GM12865 (cell line): ENCODE measurements around the gene PAEP.
"Not testable (repeated sequence)": the region's sequence is repeated elsewhere in the genome, so short reads cannot be mapped to it uniquely, and the experiment has no call there.

ENCODE experiments used
- DNase-seq: peaks from one replicate; pipeline ENCODE4 v3.0.0; 2010; ENCODE audit warnings: low read depth
- H3K4me3 ChIP-seq: 2 replicates; pipeline ENCODE4 v1.5.1; 2011; ENCODE audit warnings: mild to moderate bottlenecking, low read depth, low read length, control low read depth
- TF ChIP-seq, protein P1 (sequence below): IDR thresholded peaks from 2 replicates; pipeline ENCODE4 v1.5.1; 2011; ENCODE audit warnings: low read length, control low read depth, low read depth, inconsistent platforms; ENCODE audit not compliant: insufficient read depth; ENCODE audit errors: missing control alignments

Gene PAEP

GRCh38 chr9:135536216-135536615 lies 25.3 kb upstream of the PAEP start:
- TF ChIP-seq, protein P1, sequence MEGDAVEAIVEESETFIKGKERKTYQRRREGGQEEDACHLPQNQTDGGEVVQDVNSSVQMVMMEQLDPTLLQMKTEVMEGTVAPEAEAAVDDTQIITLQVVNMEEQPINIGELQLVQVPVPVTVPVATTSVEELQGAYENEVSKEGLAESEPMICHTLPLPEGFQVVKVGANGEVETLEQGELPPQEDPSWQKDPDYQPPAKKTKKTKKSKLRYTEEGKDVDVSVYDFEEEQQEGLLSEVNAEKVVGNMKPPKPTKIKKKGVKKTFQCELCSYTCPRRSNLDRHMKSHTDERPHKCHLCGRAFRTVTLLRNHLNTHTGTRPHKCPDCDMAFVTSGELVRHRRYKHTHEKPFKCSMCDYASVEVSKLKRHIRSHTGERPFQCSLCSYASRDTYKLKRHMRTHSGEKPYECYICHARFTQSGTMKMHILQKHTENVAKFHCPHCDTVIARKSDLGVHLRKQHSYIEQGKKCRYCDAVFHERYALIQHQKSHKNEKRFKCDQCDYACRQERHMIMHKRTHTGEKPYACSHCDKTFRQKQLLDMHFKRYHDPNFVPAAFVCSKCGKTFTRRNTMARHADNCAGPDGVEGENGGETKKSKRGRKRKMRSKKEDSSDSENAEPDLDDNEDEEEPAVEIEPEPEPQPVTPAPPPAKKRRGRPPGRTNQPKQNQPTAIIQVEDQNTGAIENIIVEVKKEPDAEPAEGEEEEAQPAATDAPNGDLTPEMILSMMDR: no peak
- H3K4me3 ChIP-seq: no peak overlapping the region
- DNase-seq: no peak

- H3K4me3 ChIP-seq, DNase-seq: not testable (repeated sequence)
Observed at GRCh38 chr9:135543262-135543894, 18.2 kb upstream of the PAEP start.

DNA sequence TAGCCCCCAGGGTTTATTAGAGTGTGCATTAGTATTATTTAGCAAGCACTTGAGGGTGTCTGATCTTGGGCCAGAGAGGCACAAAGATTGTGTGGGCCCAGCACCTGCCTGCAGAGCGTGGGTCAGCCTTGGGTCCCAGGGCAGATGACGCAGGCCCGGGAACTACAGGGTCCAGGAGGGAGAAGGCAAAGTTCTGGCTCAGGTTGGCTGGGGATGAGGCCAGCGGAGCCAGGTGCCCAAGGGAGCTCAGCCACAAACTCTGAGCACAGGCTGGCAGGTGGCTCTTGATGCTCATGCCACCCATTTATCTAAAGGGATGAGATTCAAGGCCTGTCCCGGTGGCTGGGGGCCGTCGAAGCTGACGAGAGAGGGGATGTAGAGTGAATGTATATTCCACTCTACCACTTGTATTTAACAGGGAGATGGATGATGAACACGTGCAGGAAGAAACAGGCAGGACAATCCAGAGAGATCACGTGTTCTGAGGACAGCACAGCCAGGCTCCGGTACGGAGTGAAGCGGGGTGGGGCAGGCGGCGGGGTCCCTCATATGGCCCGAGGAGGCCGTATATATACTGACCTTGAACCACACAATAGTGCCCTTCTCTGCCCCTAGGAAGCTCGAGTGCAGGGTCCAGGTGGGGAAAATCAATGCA lies 16.4 kb upstream of the PAEP start:
- no peak for DNase-seq
- TF ChIP-seq, protein P1: no peak
- H3K4me3 ChIP-seq: no peak overlapping the region

DNA sequence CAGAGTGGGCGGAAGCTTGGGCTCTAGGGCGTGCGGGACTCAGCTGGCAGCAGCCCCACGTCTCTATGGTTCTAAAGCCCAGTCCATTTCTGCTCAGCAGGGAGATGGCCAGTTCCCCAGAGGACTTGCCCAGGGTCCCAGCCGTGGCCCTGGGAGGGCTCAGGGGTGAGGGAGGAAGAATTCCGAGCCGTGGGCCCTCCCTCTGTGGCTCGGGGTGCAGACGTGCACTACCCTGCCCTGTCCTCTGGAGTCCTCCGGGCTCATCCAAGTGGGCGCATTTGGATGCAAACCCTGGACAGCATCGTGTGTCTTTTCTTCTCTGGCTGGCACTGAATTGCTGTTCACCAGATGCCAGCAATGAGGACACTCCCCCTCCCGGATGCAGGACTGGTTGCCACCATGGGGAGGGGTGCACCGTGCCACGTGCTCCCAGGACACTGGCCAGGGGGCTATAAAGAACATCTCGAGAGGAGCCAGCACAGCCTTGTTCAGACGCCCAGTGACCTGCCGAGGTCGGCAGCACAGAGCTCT lies 15.8 kb upstream of the PAEP start, which contains the start of gene OBP2A:
Gene OBP2A, plus strand, starts transcription at position 481 of the 531 bp plus-strand sequence. CDS start 55 bp downstream, outside the sequence.
- not testable (repeated sequence) for DNase-seq, H3K4me3 ChIP-seq

DNA sequence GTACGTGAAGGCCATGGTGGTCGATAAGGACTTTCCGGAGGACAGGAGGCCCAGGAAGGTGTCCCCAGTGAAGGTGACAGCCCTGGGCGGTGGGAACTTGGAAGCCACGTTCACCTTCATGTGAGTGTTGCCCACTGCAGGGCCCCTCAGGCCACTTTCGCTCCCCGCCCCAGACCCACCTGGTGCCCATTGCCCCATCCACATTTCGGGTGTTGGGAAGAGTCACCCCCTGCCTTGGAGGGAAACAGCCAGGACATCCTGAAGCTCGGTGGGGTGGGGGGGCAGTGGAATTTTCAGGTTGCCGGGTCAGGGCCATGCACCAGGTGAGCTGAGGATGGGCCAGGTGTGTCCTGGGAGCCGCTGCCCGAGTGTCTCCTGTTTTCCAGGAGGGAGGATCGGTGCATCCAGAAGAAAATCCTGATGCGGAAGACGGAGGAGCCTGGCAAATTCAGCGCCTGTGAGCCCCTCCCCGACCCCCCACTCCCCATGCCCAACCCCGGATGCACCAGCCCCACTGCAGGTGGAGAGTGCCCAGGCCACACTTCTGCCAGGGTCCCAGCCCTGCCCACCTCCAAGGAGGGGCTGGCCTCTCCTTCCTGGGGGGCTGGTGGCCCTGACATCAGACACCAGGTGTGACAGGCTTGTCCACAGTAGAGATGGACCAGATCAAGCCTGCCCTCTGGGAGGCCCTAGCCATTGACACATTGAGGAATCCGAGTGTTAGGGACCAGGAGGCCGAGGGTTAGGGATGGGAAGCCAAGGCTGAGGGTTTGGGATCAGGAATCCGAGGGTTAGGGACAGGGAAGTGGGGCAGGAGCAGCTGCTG lies 14.6 kb upstream of the PAEP start:
- H3K4me3 ChIP-seq, DNase-seq: not testable (repeated sequence)

- TF ChIP-seq, protein P1: no peak
- H3K4me3 ChIP-seq: no peak overlapping the region
- no peak for DNase-seq
Observed at GRCh38 chr9:135547756-135548736, 13.5 kb upstream of the PAEP start.

DNA sequence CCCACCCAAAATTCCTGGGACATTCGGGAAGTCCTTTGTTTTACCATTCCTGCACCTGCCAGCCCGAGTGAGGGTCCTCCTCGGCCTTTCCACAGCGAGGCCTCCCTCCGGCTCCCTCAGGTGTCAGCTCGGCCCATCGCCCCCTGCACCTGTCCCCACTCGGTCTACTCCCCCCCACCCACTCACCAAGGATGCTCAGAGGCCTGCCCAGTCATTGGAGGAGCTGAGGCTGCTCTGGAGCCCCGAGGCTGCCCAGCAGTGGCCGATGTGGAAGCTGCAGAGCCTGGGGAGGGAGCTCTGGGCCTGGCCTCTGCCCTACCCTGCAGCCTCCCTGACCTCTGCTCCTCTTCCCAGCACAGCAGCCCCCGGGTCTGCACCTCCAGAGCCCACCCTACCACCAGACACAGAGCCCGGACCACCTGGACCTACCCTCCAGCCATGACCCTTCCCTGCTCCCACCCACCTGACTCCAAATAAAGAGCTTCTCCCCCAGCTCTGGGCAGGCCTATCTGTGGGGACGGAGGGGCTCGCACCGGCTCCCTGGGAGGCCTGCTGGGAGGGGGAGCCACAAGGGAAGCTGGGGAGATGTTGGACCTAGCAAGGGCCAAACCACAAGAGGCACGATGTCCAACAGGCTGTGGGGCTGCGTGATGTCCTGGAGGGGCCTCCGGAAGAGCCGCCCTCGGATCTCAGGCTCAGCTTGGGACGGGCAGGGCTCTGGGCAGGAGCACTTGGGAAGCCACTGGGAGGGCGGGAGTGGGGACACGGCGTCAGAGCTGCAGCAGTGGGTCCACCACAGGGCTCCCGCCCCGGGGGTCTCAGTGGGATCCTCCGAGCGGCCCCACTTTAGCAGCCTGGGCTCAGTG lies 11.8 kb upstream of the PAEP start:
- not testable (repeated sequence) for DNase-seq, H3K4me3 ChIP-seq

GRCh38 chr9:135550344-135550918 lies 11.1 kb upstream of the PAEP start:
- TF ChIP-seq, protein P1: no peak

More at GRCh38 chr9:135550344-135550918, 11.1 kb upstream of the PAEP start:
- H3K4me3 ChIP-seq: no peak overlapping the region
- DNase-seq: no peak
